Right forelimb (tissue), 1 donor: ENCODE data around the gene ABI1.
"Not testable (repeated sequence)": the region's sequence is repeated elsewhere in the genome, so short reads cannot be mapped to it uniquely, and the experiment has no call there.

Source experiments
- DNase-seq: peaks from one replicate; pipeline ENCODE4 v3.0.0-alpha.2; 2018

ABI1 gene

DNA sequence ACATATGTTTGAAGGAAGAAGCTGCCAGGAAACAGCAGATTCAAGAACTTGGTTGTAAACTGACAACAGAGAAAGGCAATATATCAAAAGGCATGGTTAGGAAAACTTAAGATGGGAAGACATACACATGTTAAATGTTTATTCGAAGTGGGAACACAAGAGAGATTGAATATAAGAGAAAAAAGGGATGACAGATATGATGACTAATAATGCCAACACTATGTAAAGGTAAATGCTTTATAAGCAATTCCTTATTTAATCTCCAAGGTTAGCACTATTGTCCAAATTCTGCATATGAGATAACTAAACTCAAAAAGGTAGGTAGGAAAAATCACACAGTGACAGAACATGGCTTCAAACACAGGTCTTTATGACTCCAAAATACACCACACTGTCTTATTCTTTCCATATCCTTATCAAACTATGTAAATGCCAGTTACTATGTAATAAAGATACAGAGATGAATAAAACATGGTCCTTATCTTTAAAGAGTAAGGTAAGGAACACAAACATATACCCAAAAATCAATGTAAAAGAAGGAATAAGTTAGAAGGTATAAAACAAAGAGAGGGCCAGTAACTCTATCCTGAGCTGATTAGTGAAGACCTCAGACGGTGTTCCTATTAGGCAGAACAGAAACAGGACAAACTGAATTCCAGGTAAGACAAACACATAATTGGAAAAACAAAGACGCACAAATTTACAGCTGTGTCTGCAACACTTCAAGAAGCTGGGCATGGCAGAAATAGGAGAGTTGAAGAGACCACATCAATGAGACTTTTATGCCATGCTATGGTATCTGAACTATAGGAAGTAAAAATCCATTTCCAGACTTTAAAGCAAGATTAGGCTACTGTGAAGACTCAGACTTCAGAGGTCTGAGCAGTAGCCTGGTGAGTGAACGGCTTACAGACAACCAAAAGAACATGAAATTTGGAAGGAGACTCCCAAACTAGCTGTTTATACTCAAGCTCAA, 56.1 kb downstream of the ABI1 start:
- no peak for DNase-seq

DNA sequence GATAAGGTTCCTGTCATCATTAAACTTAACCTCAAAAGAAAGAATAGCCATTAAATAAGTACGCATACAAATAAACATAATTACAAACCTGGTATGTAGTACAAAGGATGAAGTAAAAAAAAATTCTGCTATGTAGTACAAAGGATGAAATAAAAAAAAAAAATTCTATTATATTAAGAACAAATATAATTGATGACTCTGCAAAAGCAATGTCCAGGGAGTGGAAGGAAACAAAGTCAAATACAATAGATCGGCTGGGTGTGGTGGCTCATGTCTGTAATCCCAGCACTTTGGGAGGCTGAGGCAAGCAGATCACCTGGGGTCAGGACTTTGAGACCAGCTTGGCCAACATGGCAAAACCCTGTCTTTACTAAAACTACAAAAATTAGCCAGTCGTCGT, 56.9 kb downstream of the ABI1 start:
- DNase-seq = no peak

DNA sequence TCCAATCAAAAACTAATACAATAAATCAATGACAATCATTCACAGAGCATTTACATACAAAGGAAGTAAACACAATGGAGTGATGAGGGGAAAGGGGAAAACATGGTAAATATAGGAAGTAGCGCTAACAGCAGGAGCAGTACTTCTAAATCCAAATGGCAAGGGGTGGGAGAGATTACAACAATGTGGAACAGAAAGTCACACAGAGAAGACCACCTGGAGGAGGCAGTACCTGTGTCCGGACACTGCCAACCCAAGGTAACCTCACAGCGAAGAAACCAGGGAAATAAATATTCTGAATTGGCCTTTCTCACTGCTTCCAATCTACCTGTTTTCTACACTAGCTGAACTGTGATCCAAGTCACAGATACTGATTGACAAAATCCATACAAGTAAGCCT, 58.2 kb downstream of the ABI1 start:
- DNase-seq = no peak

DNA sequence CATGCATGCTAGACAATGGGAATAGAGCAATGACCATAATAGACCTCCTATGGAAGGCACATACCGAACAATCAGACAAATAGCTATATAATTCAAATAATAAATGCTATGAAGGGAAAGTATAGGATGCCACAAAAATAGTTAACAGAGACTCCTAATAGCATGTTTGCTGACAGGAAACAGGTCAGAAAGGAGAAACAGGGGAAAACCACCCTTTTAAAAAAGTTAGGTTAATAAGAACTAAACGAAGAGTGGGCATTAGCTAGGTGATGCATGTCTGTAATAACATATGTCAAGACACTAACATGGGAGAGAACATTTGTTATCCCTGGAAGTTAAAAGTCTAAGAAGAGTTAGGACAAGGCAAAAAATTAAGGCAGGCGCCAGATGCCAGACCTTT, 58.9 kb downstream of the ABI1 start:
- DNase-seq = no peak

DNA sequence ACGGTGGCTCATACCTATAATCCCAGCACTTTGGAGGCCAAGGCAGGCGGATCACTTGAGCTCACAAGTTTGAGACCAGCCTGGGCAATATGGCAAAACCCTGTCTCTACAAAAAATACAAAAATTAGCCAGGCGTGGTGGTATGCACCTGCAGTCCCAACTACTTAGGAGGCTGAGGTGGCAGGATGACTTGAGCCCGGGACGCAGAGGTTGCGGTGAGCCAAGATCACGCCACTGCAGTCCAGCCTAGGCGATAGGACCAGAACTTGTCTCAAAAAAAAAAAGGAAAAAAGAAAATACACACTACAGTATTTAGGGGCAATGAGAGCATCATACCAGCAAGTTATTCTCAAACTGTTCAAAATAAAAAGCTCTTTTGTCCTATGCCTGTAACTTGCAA, 59.5 kb downstream of the ABI1 start:
- DNase-seq = no peak

DNA sequence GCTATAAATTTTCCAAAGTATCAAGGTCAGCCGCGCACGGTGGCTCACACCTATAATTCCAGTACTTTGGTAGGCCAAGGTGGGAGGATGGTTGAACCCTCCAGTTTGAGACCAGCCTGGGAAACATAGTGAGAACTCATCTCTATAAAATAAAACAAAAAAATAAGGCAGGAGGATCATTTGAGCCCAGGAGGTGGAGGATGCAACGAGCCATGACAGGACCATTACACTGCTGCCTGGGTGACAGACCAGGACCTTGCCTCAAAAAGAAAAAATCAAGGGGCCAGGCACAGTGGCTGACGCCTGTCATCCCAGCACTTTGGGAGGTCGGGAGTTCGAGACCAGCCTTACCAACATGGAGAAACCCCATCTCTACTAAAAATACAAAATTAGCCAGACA, 60.3 kb downstream of the ABI1 start:
- DNase-seq = no peak

DNA sequence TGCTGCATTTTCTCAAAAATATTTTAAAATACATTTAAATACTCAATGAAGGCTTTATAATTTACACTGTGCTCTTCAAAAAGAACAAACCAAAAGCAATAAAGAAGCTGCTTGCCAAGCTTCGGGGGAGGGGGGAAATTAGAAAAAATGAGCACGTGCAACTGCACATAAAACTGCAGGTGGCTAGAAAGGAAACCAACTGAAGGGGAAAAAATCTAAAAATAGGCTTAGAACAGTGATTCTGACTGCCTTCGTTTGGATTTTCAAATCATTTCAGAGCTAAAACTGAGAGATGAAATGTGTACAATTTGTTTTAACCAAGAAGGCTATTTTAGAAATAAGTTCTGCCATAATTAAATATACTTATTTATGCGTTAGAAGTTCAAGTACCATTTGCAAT, 61.4 kb downstream of the ABI1 start:
- no peak for DNase-seq

DNA sequence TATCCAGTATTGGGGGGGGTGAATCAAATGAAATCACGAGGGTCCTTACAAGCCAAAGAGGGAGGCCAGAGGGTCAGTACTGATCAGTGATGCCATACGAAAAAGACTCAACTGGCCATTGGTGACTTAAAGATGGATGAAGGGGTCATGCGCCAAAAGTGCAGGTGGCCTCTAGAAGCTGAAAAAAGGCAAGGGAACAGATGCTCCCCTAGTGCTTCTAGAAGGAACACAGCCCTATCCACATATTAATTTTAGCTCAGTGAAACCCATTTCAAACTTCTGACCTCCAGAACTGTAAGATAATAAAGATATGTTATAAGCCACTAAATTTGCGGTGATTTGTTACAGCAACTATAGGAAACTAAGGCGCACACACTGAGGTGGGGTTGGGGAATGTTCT, 62.5 kb downstream of the ABI1 start:
- DNase-seq = no peak

DNA sequence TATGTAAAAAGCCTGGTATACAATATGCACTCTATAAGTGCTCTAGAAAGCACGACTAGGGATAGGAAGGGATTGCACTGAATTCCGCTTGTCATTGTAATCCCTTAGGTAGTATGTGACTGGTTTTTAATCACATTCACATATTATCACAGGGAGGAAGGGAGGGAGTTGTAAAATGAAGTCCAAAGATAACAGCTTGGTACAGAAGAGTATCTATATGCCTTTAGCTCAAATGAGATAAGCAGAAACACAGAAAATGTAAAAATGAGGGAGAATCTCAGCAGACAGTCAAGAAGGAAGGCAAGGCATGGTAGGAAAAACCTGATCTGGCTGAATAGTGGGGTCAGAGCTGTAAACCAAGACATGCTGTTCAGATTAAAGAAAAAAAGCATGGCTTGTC, 63.4 kb downstream of the ABI1 start:
- no peak for DNase-seq

DNA sequence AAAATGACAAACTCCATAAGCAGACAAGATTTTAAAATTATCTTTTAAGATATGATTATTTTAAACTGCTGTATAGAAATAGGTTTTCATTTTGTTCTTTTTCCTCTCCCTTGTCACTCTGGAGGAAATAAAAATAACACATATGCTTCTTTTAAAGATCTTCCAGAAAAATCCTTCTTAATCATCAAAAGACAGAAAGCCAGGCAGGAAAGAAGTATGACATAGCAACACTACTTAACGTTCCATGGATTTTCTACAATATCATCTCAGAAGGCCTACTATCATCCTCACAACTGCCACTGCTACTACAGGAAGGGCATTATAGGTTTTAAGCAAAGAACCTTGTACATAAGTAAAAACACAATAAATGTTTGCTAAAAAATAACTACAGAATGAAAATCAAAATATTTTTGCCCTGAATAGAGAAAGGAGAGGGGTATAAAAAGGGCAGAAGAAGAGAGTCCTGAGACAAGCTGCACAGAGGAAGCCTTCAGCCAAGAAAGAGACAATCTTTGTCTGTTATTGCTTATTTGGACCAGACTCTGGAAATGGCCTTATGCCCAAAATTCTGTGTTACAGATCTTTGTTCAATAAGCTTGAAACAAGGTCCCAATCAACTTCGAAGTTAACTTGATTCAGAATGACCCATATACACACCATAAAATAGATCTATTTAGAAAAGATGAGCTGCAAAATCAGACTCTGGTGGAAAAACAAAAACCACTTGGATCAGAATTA, 67.8 kb downstream of the ABI1 start:
- DNase-seq = no peak

DNA sequence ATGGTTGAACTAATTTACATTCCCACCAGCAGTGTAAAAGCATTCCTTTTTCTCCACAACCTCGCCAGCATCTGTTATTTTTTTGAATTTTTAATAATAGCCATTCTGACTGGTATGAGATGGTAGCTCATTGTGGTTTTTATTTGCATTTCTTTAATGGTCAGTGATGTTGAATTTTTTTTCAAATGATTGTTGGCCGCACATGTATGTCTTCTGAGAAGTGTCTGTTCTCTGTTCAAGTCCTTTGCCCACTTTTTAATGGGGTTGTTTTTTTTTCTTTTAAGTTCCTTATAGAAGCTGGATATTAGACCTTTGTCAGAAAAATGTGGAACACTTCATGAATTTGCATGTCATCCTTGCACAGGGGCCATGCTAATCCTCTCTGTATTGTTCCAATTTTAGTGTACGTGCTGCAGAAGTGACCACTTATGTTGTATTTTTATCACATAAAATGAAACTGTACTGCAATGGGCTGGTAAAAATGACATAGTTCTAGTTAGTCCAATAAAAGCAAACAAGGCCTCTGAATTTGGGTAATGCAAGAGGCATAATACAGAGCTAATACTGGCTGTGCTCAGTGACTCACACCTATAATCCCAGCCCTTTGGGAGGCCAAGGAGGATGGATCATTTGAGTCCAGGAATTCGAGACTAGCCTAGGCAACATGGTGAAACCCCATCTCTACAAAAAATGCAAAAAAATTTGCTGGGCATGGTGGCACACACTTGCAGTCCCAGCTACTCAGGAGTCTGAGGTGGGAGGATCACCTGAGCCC, 70.3 kb downstream of the ABI1 start:
- no peak for DNase-seq

DNA sequence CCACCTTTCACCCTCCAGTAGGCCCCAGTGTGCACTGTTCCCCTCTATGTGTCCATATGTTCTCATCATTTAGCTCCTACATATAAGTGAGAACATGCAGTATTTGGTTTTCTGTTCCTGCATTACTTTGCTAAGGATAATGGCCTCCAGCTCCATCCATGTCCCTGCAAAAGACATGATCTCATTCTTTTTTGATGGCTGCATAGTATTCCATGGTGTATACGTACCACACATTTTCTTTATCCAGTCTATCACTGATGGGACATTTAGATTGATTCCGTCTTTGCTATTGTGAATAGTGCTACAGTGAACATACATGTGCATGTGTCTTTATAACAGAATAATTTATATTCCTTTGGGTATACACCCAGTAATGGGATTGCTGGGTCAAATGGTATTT, 71.0 kb downstream of the ABI1 start:
- DNase-seq = not testable (repeated sequence)

DNA sequence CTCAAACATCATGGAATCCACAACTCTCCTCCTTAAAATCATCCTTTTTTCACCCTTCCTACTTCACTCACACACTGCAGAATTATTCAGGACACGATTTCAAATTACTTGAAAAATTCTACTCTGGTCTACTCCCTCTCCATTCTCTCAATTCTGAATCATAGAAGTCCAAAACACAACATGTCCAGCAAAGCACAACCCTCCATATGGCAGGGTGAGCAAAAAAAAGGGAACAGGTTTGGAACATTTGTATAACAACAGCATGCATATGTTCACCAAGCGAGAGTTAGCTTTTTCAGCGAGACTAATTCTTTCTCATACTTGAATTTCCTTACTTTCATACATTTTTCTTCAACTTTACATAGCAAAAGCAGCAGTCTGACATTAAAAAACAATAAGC, 73.4 kb downstream of the ABI1 start:
- DNase-seq = no peak

DNA sequence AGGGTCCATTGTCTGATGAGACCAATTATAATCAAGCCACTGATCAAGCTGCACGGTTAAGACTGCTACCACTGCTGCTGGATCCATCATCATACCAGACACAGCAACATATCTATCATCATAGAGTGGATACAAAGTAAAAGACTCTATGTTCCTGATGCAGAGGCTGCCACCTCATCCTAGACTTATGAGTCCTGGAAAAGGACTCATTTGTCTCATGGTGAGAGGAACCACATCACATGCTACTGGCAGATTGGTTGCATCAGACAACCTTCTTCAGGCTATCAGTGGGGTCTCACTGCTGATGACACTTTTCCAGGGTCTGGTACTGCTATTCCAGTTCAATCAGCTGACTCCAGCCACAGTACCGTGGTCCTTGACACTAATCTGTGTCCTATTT, 79.0 kb downstream of the ABI1 start:
- no peak for DNase-seq

DNA sequence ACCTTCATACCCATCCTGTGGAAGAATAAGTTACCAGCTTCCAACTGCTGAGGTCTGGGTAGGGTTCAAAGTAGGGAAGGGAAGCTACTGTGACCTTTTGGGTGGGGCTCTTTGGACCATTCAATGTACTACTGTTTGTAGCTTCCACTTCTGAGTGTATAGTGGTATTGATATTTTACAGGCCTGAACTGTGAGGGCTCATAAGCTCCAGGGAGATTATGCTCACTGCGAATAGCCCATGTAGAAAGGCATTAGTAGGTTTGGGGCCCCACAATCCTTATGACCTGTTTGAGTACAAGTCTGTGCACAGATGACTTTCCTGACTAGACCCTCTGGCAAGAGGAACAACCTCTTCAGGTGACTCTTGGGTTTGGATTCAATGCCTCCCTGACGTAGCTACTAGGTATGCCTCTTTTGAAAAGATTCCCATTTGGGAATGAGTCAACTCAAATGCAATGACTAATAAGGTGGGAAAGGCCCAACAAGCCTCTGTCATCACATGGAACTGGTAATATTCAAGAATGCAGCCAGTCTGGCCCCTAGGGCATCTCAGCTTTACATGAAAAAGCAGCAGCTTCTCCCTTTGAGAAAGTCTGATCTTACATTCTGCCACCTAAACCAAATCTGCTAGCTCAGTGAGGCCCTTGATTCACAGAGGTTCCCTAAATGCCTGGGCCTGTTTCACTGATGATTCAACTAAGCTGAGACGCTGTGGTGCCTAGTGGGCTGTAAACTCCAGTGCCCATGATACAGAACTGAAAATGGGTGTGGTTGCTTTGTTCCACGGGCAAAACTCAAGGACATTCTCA, 79.8 kb downstream of the ABI1 start:
- no peak for DNase-seq

DNA sequence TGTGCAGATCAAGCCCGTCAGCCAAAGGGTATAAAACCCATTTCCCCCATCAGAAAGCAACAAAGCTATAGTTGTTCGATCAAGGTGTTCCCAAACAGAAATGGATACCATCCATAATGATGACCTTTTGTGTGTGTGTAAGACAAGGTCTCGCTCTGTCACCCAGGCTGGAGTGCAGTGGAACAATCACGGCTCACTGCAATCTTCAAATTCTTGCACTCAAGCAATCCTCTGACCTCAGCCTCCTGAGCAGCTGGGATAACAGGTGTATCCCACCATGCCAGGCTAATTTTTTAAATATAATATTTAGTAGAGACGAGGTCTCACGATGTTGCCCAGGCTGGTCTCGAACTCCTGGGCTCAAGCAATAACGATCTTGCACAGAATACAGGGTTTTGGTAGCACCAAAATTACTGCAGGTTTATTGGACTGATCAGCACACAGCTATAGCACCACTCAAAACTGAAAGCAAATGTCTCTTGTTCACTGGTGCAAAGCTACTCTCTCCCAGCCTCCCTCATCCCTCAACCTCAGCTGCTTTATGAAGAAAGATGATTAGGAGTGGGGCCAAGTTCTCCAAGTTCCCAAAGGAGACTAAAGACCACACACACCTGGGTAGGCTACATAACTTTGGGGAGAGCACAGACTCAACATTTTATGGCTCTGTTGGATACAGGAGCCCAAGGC, 80.5 kb downstream of the ABI1 start:
- DNase-seq = no peak

DNA sequence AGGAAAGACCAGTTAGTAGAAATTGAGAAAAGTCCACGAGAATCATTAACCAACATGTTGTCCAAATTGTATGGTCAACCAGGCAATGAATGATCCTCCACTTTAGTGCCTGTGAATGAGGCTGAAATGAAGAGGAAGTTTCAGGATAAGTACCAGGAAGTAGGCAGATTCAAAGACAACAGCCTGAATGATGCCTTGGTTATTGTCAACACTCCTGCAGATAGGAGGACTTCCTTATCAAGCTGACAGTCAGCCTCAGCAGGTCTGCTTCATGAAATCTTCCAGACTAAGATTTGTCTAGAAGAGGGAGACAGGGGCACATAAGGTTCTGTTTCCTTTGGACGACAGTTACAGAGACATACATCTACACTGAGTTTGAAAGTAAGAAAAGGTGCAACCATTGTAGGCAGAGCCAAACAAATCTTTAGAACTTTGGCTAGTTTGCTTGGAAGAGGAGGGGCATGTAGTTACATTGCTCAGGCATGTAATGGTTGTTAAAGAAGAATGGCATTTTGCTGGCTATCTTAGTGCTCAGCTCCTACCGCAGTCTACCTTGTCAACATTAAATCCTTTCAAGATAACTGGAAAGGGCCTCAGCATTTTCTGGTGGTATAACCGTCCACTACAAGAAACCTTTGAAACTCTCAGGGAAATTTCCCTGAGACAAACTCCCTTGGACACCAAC, 81.4 kb downstream of the ABI1 start:
- no peak for DNase-seq

DNA sequence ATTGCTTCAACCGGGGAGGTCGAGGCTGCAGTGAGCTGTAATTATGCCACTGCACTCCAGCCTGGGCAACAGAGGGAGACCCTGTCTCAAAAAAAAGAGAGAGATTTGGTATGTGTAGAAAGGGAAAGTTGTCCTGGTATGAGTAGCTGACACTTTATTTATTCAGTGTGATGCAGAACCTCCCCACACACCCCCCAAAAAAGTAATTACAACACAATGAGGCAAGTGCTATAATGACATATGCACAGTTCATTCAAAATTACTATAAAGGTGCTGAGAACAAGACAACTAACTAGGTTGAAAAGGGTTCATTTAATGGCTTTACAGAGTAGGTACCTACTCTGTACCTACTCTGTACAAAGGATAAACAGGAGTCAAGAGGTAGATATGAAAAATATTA, 83.1 kb downstream of the ABI1 start:
- DNase-seq = no peak

DNA sequence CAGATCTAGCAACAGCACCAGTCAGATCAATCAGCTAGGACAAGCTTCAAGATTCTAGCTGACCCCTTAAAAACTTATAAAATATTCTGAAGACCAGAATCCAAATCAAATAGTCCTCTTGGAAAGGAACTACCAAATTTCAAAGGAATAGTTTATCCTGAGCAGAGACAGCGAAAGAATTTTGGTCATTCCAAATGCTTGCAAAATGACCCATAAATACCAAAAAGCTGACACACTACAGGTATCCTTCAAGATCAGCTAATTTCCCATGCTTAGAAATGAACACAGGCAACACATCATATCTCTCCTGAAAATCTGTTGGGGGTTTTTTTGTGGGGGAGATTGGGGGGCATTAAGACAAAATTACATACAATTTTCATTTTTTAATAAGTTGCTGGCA, 84.5 kb downstream of the ABI1 start:
- DNase-seq = no peak

DNA sequence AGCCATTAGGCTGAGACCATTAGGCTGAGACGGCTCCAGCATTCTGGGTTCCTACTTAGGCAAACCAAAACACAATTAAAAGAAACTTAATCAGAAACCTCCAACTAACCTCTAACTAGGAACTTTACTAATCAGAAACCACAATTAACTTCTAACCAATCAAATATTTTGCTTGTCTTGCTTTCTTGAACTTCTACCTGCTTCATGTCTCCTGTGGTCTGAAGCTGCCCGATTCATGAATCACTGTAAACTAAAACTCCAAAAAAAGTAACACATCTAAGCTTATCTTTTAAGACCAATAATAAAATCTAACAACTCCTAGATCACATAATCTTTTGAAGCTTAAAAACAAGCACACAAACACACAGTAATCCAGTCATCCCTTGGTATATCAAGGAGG, 87.1 kb downstream of the ABI1 start:
- DNase-seq = no peak

DNA sequence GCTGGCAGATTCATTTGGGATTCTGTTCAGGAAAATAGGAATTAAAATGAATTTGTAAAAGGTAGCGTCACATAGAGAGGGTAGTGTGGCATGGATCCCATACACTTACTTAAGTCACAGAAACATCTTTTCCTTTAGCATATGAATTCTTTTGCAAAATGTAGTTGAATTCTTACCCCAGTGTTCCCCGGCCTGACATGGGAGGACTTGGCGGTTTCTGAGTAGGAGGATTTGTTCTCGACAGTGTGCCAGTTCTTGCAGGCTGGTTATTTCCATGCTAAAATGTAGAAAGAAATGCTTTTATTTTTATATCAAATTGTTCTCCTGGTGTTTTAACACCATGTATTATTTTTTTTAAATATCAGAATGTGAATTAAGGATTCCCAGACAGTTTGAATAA, 90.7 kb downstream of the ABI1 start:
- no peak for DNase-seq
